GM19043 (cell line): Measurements from ENCODE around the gene FMN2.

Source experiments
- ATAC-seq: cut with Tn5 transposase; IDR thresholded peaks from one replicate; pipeline ENCODE4 v1.9.1; 2021; ENCODE audit warnings: low read depth; ENCODE audit not compliant: unreplicated experiment

Gene FMN2

DNA sequence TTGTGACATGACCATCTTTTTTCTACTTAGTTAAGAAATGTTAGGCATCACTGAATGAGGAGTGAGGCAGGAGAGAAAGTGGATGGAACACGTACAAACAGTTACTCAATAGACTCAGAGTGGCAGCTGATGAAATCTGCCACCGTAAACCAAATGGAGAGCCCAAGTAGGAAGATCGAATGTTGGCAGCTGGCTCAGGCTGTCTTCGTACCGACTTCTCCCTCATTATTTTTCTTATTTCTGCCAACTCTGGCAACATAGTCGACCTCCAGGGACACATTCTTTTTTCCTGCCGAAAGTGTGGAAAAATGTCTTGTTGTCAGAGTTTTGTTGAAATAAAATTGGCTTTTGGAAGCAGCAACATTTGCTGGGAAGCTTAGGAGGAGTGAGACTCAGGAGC is 377.0 kb downstream of the FMN2 start:
- ATAC-seq, result no peak

GRCh38 chr1:240474133-240474614 is 382.5 kb downstream of the FMN2 start:
- no peak for ATAC-seq

DNA sequence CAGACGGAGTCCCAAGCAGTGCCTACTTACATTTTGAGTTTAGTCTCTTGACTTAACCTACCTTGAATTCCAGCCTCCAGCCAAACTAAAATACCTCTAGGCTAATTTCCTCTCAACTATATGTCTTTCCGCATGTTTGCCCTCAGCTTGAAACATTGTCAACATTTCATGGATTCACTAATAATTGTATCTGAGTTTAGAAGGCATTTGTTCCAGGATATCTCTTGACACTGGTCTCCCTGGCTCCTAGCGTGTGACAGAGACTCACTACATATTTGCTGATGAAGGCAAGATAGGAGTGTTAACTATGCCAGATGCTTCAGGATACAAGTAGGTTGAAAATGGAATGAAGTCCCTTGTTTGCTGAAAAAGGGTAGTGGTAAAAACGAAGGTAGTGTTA is 384.1 kb downstream of the FMN2 start:
- no peak for ATAC-seq

GRCh38 chr1:240478536-240478935 is 386.9 kb downstream of the FMN2 start:
- no peak for ATAC-seq

DNA sequence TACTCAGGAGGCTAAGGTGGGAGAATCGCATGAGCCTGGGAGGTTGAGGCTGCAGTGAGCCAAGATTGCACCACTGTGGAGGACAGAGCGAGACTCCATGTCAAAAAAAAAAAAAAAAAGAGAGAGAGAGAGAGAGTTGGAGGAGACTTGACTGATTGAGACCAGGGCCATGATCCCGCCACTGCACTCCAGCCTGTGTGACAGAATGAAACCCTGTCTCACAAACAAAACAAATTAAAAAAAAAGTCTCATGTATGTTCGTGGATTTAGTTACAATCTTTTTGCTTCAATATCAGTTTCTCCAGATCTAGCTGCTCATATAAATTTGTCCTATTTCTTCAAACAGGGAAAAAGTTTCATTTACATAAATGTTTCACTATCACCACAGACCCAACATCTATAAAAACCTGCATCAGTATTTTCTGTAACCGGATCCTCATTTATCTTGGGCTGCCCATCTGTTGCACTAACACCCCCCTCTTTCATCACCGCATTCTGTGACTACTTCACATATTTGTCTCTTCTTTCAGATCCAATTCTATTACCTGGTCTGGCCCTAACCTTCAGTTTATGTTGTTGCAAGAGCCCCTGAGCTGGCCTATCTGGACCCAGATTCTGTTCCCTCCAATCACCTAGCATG is 393.2 kb downstream of the FMN2 start:
- no peak for ATAC-seq

GRCh38 chr1:240486611-240487010 is 394.9 kb downstream of the FMN2 start:
- ATAC-seq, result no peak

- ATAC-seq, result no peak
These were observed 395.8 kb downstream of the FMN2 start for GRCh38 chr1:240487493-240487892.

- ATAC-seq, result no peak
These were observed 399.5 kb downstream of the FMN2 start for GRCh38 chr1:240491156-240491555.

- ATAC-seq, result no peak
These were observed 400.1 kb downstream of the FMN2 start for GRCh38 chr1:240491796-240492195.

- ATAC-seq, result no peak
These were observed 401.3 kb downstream of the FMN2 start for GRCh38 chr1:240492832-240493440.

- ATAC-seq, result no peak
These were observed 403.9 kb downstream of the FMN2 start for GRCh38 chr1:240495601-240496000.

- no peak for ATAC-seq
These were observed 404.7 kb downstream of the FMN2 start for GRCh38 chr1:240496356-240496755.

DNA sequence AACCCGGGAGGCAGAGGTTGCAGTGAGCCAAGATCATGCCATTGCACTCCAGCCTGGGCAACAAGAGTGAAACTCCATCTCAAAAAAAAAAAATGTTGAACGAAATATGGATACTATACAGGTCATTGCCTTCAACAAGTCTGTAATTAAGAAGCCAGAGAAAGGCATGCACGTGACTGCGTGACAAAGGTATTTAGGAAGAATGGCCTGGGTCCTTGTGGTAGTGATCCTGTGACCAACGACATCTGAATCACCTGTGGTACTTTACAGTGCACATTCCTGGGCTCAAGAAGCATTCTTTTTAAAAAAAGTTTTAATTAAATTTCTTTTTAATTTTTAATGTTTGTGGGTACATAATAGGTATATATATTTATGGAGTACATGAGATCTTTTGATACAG is 405.3 kb downstream of the FMN2 start:
- ATAC-seq, result no peak

GRCh38 chr1:240497908-240498307 is 406.2 kb downstream of the FMN2 start:
- no peak for ATAC-seq

GRCh38 chr1:240498335-240498734 is 406.7 kb downstream of the FMN2 start:
- no peak for ATAC-seq

GRCh38 chr1:240499012-240499411 is 407.3 kb downstream of the FMN2 start:
- no peak for ATAC-seq

GRCh38 chr1:240500647-240501046 is 409.0 kb downstream of the FMN2 start:
- ATAC-seq, result no peak

- no peak for ATAC-seq
These were observed 409.4 kb downstream of the FMN2 start for GRCh38 chr1:240501115-240501514.

GRCh38 chr1:240503036-240503435 is 411.4 kb downstream of the FMN2 start:
- ATAC-seq, result no peak

DNA sequence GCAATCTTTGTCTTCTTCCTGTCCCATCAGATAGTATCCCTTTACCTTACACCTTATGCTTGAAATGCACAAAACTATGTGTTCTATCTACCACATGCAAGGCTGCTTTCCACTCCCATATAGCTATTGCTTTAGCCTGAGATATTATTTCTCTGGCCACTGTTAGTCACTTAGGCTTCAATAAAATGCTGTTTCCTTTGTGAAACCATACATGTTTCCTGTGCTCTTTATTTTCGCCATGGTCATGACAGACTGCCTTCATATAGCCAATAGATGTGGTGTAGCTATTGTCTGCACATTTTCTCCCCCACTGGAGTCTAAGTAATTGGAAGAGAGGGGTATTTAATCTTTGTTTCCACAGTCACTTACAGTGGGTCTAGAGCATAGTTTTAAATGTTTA is 411.9 kb downstream of the FMN2 start:
- no peak for ATAC-seq

DNA sequence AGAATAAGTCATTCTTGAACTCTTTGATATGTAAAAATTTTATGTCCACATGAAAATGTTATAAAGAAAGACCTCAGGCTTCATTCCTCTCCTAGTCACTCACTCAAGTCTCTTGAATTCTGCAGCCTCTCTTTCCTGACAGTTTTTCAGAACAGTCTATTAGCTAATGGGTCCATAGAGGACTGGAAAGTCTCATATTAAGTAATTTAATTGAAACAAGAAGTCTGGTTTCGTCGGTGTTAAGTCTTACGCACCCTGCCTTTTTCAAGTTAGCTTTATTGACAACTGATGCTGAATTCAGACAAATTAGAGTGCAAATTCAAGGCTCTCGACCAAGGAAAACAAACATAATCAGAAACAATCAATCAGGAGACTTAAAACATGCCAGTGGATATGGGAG is 414.5 kb downstream of the FMN2 start:
- ATAC-seq, result no peak

DNA sequence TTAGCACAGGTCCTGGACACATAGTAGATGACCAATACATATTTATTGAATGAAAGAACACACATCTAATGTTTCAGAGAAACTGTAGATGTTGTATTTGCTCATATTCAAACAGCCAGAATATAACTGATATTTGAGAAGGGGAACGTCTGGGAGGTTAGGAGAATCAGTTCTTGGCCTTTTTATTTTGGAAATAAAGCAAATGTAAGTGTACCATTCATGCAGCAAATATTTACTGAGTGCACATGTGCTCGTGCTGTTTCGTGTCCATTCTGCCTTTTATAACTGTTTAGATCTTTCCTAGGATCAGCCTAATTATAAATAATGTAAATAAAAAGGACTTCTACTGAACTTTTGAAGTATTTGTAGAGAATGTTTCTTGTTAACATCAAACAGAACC is 416.5 kb downstream of the FMN2 start:
- ATAC-seq, result no peak
